Gastroesophageal sphincter (tissue), 3 donors: ENCODE results near the gene TM9SF3.

ENCODE experiments used
- EP300 ChIP-seq: sonication (generic); formaldehyde crosslinking; IDR thresholded peaks from one replicate; pipeline ENCODE4 v1.6.1; 2017; ENCODE audit warnings: antibody characterized with exemption, mild to moderate bottlenecking
- POLR2A ChIP-seq, 2 donors: fragments of 450-650 bp; IDR thresholded peaks; one replicate each; pipeline ENCODE4 v1.6.1; 2017; ENCODE audit warnings: antibody characterized with exemption in 2 of 2, mild to moderate bottlenecking in 2 of 2, moderate library complexity in 1 of 2
- POLR2AphosphoS5 ChIP-seq: sonication (generic); formaldehyde crosslinking; IDR thresholded peaks from one replicate; pipeline ENCODE4 v1.6.1; 2017; ENCODE audit warnings: antibody characterized with exemption
- TF ChIP-seq, protein P1 (sequence below), 4 experiments: fragments of 200-600 bp in 2 of 4; fragments of 450-650 bp in 2 of 4; sonication (generic) in 1 of 4; IDR thresholded peaks; one replicate each; pipeline ENCODE4 v1.5.1; 2017 to 2019; ENCODE audit warnings: antibody characterized with exemption in 4 of 4, mild to moderate bottlenecking in 2 of 4, moderate library complexity in 2 of 4

DNA sequence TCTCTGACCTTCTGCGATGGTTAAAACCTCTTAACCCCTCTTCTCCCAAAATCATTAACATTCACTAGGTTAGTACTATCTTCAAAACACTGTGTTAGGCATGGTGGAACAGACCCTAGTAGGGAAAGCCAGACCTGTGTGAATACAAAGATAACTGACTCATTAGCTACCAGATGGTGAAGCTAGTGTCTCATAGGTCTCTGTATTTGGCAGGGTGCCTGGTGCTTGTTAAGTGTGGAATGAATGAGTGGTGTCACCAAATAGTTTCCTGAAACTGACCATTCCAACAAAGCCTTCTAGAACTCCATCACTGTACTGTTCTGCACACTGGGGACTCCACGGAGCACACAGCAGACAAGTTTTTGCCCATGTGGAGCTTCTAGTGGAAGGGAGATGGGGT, 27.7 kb upstream of the TM9SF3 start:
- TF ChIP-seq, protein P1, sequence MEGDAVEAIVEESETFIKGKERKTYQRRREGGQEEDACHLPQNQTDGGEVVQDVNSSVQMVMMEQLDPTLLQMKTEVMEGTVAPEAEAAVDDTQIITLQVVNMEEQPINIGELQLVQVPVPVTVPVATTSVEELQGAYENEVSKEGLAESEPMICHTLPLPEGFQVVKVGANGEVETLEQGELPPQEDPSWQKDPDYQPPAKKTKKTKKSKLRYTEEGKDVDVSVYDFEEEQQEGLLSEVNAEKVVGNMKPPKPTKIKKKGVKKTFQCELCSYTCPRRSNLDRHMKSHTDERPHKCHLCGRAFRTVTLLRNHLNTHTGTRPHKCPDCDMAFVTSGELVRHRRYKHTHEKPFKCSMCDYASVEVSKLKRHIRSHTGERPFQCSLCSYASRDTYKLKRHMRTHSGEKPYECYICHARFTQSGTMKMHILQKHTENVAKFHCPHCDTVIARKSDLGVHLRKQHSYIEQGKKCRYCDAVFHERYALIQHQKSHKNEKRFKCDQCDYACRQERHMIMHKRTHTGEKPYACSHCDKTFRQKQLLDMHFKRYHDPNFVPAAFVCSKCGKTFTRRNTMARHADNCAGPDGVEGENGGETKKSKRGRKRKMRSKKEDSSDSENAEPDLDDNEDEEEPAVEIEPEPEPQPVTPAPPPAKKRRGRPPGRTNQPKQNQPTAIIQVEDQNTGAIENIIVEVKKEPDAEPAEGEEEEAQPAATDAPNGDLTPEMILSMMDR (IDR thresholded peaks at IDR 0.05), result no peak
- no peak for TF ChIP-seq POLR2A (IDR thresholded peaks at IDR 0.05)
- no peak for TF ChIP-seq EP300
- TF ChIP-seq POLR2AphosphoS5, result no peak
